ENCODE results near the gene DEFB121. TPM values are rescaled to one million over a fixed set of nuclear protein-coding genes. Genes with fewer than 3 reads are reported as not detected.

The DEFB121 gene, protein sequence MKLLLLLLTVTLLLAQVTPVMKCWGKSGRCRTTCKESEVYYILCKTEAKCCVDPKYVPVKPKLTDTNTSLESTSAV
- total RNA-seq (2014; rRNA removed; shearing (Covaris generic)) (not detected in 2 replicates), polyA plus RNA-seq (2016; fragmentation: Nextera tagmentation; extraction: Ambion mirVana) (not detected in 2 replicates)

DNA sequence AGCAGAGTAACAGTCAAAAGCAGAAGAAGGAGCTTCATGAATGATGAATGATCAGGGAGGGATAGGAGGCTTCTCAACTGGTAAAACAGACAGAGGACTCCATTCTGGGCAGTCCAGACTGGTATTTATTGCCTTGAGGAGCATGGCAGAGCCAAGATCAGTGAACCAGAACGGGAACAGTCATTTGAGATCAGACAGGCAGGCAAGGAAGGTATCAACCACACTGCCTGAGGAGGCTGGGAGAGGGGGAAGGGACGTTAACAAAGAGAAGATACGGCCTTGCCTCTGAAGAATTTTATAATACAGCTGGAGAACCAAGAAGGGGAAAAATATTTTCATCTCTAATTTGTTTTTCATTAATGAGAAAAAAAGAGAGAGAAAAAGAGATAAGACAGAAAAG is at the start of gene DEFB121:
DEFB121 (minus strand) TSS at position 101 of the 400 bp plus-strand sequence; CDS start at position 38, 63 bp downstream.
- in situ Hi-C loops (cut with MboI) = no loop called here
- WGBS, 2 experiments (ENCODE audit: low coverage in 1 of 2, low lambda C conversion rate in 2 of 2, missing lambda C conversion rate in 2 of 2) = 5 to 12% methylated on average over 3 of the region's 3 CpGs
- no peaks in the 10 kb centered on the region for H3K4me1 ChIP-seq (ENCODE audit: insufficient read depth)

DNA sequence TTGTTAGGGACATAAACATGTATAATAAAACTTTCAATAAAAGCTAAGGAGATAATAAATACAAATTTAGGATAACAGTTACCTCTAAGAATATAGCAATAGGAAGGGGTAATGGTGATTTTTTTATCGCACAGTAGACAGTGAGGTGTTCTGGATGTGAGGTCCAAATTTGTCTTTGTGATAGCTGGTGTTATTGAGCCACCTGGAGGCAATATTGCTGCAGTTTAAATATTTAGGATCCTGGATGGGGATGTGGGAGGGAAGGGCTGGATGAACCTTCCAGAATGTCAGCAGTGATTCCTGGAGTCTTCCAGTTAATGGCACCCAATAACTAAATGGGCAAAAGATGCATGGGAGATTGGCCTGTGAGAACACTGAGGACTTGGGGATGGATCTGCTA is 48.3 kb upstream of the DEFB121 start:
- Histone ChIP-seq H4K20me1 (ENCODE audit: insufficient read depth) (no peaks in the 10 kb centered on the region), H3K27me3 (replicated peaks; ENCODE audit: insufficient read depth) (no peaks in the 10 kb centered on the region), H3K27ac (no peak overlapping the region), H3K4me2 (ENCODE audit: unreplicated experiment) (no peak overlapping the region), H3K36me3 (ENCODE audit: low read depth) (no peaks in the 10 kb centered on the region), H3K9ac (no peak overlapping the region), H3K4me1 (ENCODE audit: insufficient read depth) (no peaks in the 10 kb centered on the region), H3K4me3 (no peak overlapping the region), H2AFZ (no peak overlapping the region), H3K9me2 (ENCODE audit: insufficient read depth) (no peaks in the 10 kb centered on the region), H3F3A (ENCODE audit: insufficient read depth) (no peaks in the 10 kb centered on the region), H3K79me2 (ENCODE audit: insufficient read depth) (no peaks in the 10 kb centered on the region), H3K9me3 (ENCODE audit: low read depth) (no peaks in the 10 kb centered on the region)
- 92 to 100% methylated on average over 1 of the region's 1 CpG for WGBS, 2 experiments (ENCODE audit: low coverage in 1 of 2, low lambda C conversion rate in 2 of 2, missing lambda C conversion rate in 2 of 2)
- TF ChIP-seq EZH2 (IDR thresholded peaks at IDR 0.05; ENCODE audit: insufficient read depth, poor library complexity, severe bottlenecking) (no peak), EZH2phosphoT487 (IDR thresholded peaks at IDR 0.05; ENCODE audit: insufficient read depth, low read depth) (no peak)
- no peak for DNase-seq
- in situ Hi-C loops (cut with MboI) = no loop called here

More for the DNA sequence above, at the start of gene DEFB121:
- no peak for DNase-seq
- Histone ChIP-seq H3K9me2 (ENCODE audit: insufficient read depth) (no peaks in the 10 kb centered on the region), H3K9ac (no peak within 1 kb of the TSS), H4K20me1 (ENCODE audit: insufficient read depth) (no peaks in the 10 kb centered on the region), H3F3A (ENCODE audit: insufficient read depth) (no peaks in the 10 kb centered on the region), H3K9me3 (ENCODE audit: low read depth) (no peaks in the 10 kb centered on the region), H3K27me3 (replicated peaks; ENCODE audit: insufficient read depth) (no peaks in the 10 kb centered on the region; the same call in 1 of the 2 replicates), H3K4me2 (ENCODE audit: unreplicated experiment) (no peak within 1 kb of the TSS), H3K27ac (no peak within 1 kb of the TSS), H3K4me3 (no peak within 1 kb of the TSS), H3K36me3 (ENCODE audit: low read depth) (no peaks in the 10 kb centered on the region), H2AFZ (no peak within 1 kb of the TSS), H3K79me2 (ENCODE audit: insufficient read depth) (no peaks in the 10 kb centered on the region)
- TF ChIP-seq EZH2 (IDR thresholded peaks at IDR 0.05; ENCODE audit: insufficient read depth, poor library complexity, severe bottlenecking) = no peak
- no peak for TF ChIP-seq EZH2phosphoT487 (IDR thresholded peaks at IDR 0.05; ENCODE audit: insufficient read depth, low read depth)

DNA sequence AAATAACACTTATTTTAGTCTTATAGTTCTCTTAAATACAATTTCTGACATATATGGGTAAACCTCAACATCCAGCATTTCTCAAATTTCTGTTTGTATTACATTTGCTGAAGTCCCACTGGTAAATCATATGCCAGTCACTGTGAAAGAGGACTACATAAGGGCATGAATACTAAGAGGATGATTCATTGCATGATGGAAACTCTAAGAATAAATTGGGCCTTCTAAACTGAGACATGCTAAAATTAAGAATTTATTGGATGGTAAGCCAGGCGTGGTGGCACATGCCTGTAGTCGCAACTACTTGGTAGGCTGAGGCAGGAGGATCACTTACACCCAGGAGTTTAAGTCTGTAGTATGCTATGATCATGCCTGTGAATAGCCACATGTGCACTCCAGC is 46.6 kb upstream of the DEFB121 start:
- no peak overlapping the region for H3K9ac ChIP-seq
- in situ Hi-C loops (cut with MboI) = no loop called here
- no peaks in the 10 kb centered on the region for H3K9me2 ChIP-seq (ENCODE audit: insufficient read depth)
- H3F3A ChIP-seq (ENCODE audit: insufficient read depth) = no peaks in the 10 kb centered on the region
- TF ChIP-seq EZH2phosphoT487 (IDR thresholded peaks at IDR 0.05; ENCODE audit: insufficient read depth, low read depth) (no peak), EZH2 (IDR thresholded peaks at IDR 0.05; ENCODE audit: insufficient read depth, poor library complexity, severe bottlenecking) (no peak)
- no peaks in the 10 kb centered on the region for H3K36me3 ChIP-seq (ENCODE audit: low read depth)
- H2AFZ ChIP-seq = no peak overlapping the region
- H3K9me3 ChIP-seq (ENCODE audit: low read depth) = no peaks in the 10 kb centered on the region
- no peaks in the 10 kb centered on the region for H3K79me2 ChIP-seq (ENCODE audit: insufficient read depth)
- no peak overlapping the region for H3K4me2 ChIP-seq (ENCODE audit: unreplicated experiment)
- WGBS, 2 experiments (ENCODE audit: low coverage in 1 of 2, low lambda C conversion rate in 2 of 2, missing lambda C conversion rate in 2 of 2) = 37 to 39% methylated on average over 2 of the region's 2 CpGs
- no peaks in the 10 kb centered on the region for H4K20me1 ChIP-seq (ENCODE audit: insufficient read depth)
- no peaks in the 10 kb centered on the region for H3K4me1 ChIP-seq (ENCODE audit: insufficient read depth)
- peak; percentile 14 for DNase-seq
- H3K27me3 ChIP-seq (replicated peaks; ENCODE audit: insufficient read depth) = no peaks in the 10 kb centered on the region
- H3K27ac ChIP-seq = no peak overlapping the region
- no peak overlapping the region for H3K4me3 ChIP-seq

DNA sequence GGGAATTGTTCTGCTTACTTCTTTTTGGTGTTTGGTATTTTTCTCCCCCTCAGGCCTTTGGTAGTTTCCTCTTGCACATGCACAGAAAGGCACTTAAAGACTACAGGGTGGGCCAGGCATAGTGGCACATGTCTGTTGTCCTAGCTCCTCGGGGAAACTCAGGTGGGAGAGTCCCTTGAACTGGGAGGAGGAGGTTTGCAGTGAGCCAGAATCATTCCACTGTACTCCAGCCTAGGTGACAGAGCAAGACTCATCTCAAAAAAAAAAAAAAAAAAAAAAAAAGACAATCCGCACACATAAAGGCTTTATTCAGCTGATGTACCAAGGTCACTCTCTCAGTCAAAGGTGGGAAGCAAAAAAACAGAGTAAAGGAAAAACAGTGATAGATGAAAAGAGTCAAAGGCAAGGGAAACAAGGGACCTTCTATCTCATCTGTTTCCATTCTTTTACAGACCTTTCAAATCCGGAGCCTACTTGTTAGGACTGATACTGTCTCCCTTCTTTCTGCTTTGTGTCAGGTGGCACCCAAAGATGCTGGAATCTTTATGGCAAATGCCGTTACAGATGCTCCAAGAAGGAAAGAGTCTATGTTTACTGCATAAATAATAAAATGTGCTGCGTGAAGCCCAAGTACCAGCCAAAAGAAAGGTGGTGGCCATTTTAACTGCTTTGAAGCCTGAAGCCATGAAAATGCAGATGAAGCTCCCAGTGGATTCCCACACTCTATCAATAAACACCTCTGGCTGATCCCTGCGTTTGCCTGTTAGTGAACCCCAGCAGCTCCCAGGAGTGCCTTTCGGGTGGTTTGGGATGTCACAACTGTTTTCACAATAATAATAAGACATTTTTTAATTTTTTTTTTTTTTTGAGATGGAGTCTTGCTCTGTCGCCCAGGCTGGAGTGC is 43.7 kb upstream of the DEFB121 start:
- H3K27me3 ChIP-seq (replicated peaks; ENCODE audit: insufficient read depth) = peaks cover 4% of the 10 kb centered on the region; the same call in 1 of the 2 replicates
- WGBS, 2 experiments (ENCODE audit: low coverage in 1 of 2, low lambda C conversion rate in 2 of 2, missing lambda C conversion rate in 2 of 2) = 10 to 20% methylated on average over 7 to 8 of the region's 8 CpGs
- no peaks in the 10 kb centered on the region for H3K79me2 ChIP-seq (ENCODE audit: insufficient read depth)
- no peak overlapping the region for H3K9ac ChIP-seq
- in situ Hi-C loops (cut with MboI) = no loop called here
- H4K20me1 ChIP-seq (ENCODE audit: insufficient read depth) = no peaks in the 10 kb centered on the region
- DNase-seq = no peak
- H3K9me3 ChIP-seq (ENCODE audit: low read depth) = no peaks in the 10 kb centered on the region
- H2AFZ ChIP-seq = no peak overlapping the region
- H3F3A ChIP-seq (ENCODE audit: insufficient read depth) = no peaks in the 10 kb centered on the region
- no peaks in the 10 kb centered on the region for H3K9me2 ChIP-seq (ENCODE audit: insufficient read depth)
- TF ChIP-seq EZH2phosphoT487 (IDR thresholded peaks at IDR 0.05; ENCODE audit: insufficient read depth, low read depth) (no peak), EZH2 (IDR thresholded peaks at IDR 0.05; ENCODE audit: insufficient read depth, poor library complexity, severe bottlenecking) (no peak)
- H3K4me3 ChIP-seq = no peak overlapping the region
- H3K36me3 ChIP-seq (ENCODE audit: low read depth) = no peaks in the 10 kb centered on the region
- H3K27ac ChIP-seq = no peak overlapping the region
- H3K4me1 ChIP-seq (ENCODE audit: insufficient read depth) = no peaks in the 10 kb centered on the region
- no peak overlapping the region for H3K4me2 ChIP-seq (ENCODE audit: unreplicated experiment)

All from GM23248 (cell line).